IPS-20b (cell line): ENCODE data around the gene PDZRN3.

Experiments used
- H3K27ac ChIP-seq: one replicate; pipeline ENCODE4 v1.5.1; 2013; ENCODE audit warnings: low read length
- H3K27me3 ChIP-seq: 2 replicates; pipeline ENCODE4 v1.6.1; 2013; ENCODE audit warnings: mild to moderate bottlenecking, low read length, inconsistent platforms; ENCODE audit not compliant: insufficient read depth
- H3K36me3 ChIP-seq: 2 replicates; pipeline ENCODE4 v1.6.1; 2013; ENCODE audit warnings: low read depth, mild to moderate bottlenecking, inconsistent platforms, low read length, moderate library complexity; ENCODE audit not compliant: insufficient read depth
- H3K4me1 ChIP-seq: 2 replicates; pipeline ENCODE4 v1.6.1; 2013; ENCODE audit warnings: mild to moderate bottlenecking, control low read depth, inconsistent platforms, low read length, moderate library complexity; ENCODE audit not compliant: insufficient read depth
- H3K4me3 ChIP-seq: 2 replicates; pipeline ENCODE4 v1.5.1; 2013; ENCODE audit warnings: mild to moderate bottlenecking, low read length, inconsistent platforms
- H3K9ac ChIP-seq: 2 replicates; pipeline ENCODE4 v1.6.1; 2013; ENCODE audit warnings: low read depth, mild to moderate bottlenecking, inconsistent platforms, low read length, moderate library complexity
- H3K9me3 ChIP-seq: 2 replicates; pipeline ENCODE4 v1.6.1; 2013; ENCODE audit warnings: mild to moderate bottlenecking, low read depth, low read length, inconsistent platforms; ENCODE audit not compliant: insufficient read depth

PDZRN3 gene

GRCh38 chr3:73622091-73622805 is 2.5 kb downstream of the PDZRN3 start:
- Histone ChIP-seq H3K4me1 (peaks cover 17% of the 10 kb centered on the region; the same call in 1 of the 2 replicates), H3K4me3 (peak overlapping the region; percentile 81; the same call in 1 of the 2 replicates), H3K9ac (no peak overlapping the region), H3K9me3 (no peaks in the 10 kb centered on the region), H3K36me3 (no peaks in the 10 kb centered on the region), H3K27ac (no peak overlapping the region), H3K27me3 (peaks cover 39% of the 10 kb centered on the region)

- Histone ChIP-seq H3K27me3 (peaks cover 31% of the 10 kb centered on the region), H3K9ac (no peak overlapping the region), H3K9me3 (no peaks in the 10 kb centered on the region), H3K36me3 (no peaks in the 10 kb centered on the region), H3K4me1 (peaks cover 17% of the 10 kb centered on the region; the same call in 1 of the 2 replicates), H3K27ac (no peak overlapping the region), H3K4me3 (no peak overlapping the region)
These were observed 3.4 kb downstream of the PDZRN3 start for GRCh38 chr3:73621388-73621787.

- no peaks in the 10 kb centered on the region for H3K9me3 ChIP-seq
- no peak overlapping the region for H3K4me3 ChIP-seq
- H3K27me3 ChIP-seq: peaks cover 14% of the 10 kb centered on the region
- no peaks in the 10 kb centered on the region for H3K36me3 ChIP-seq
- H3K4me1 ChIP-seq: peaks cover 14% of the 10 kb centered on the region; the same call in 1 of the 2 replicates
- H3K27ac ChIP-seq: no peak overlapping the region
- H3K9ac ChIP-seq: no peak overlapping the region
These were observed 6.3 kb downstream of the PDZRN3 start for GRCh38 chr3:73618461-73618860.

- Histone ChIP-seq H3K27ac (no peak overlapping the region), H3K4me1 (peaks cover 4% of the 10 kb centered on the region; the same call in 1 of the 2 replicates), H3K9me3 (no peaks in the 10 kb centered on the region), H3K4me3 (no peak overlapping the region), H3K27me3 (no peaks in the 10 kb centered on the region), H3K9ac (no peak overlapping the region), H3K36me3 (no peaks in the 10 kb centered on the region)
These were observed 8.7 kb downstream of the PDZRN3 start for GRCh38 chr3:73616056-73616455.

- no peak overlapping the region for H3K27ac ChIP-seq
- H3K4me1 ChIP-seq: peaks cover 4% of the 10 kb centered on the region; the same call in 1 of the 2 replicates
- H3K9me3 ChIP-seq: no peaks in the 10 kb centered on the region
- H3K9ac ChIP-seq: no peak overlapping the region
- H3K27me3 ChIP-seq: no peaks in the 10 kb centered on the region
- no peaks in the 10 kb centered on the region for H3K36me3 ChIP-seq
- no peak overlapping the region for H3K4me3 ChIP-seq
These were observed 10.3 kb downstream of the PDZRN3 start for GRCh38 chr3:73614419-73614818.

- Histone ChIP-seq H3K27me3 (no peaks in the 10 kb centered on the region), H3K4me3 (no peak overlapping the region), H3K36me3 (no peaks in the 10 kb centered on the region), H3K27ac (no peak overlapping the region), H3K4me1 (peaks cover 4% of the 10 kb centered on the region; the same call in 1 of the 2 replicates), H3K9ac (no peak overlapping the region), H3K9me3 (no peaks in the 10 kb centered on the region)
These were observed 13.6 kb downstream of the PDZRN3 start for GRCh38 chr3:73611176-73611575.

- Histone ChIP-seq H3K27ac (no peak overlapping the region), H3K4me1 (peaks cover 4% of the 10 kb centered on the region; the same call in 1 of the 2 replicates), H3K36me3 (no peaks in the 10 kb centered on the region), H3K9me3 (no peaks in the 10 kb centered on the region), H3K27me3 (no peaks in the 10 kb centered on the region), H3K4me3 (no peak overlapping the region), H3K9ac (no peak overlapping the region)
These were observed 14.2 kb downstream of the PDZRN3 start for GRCh38 chr3:73610493-73610892.

GRCh38 chr3:73609655-73610054 is 15.1 kb downstream of the PDZRN3 start:
- Histone ChIP-seq H3K36me3 (no peaks in the 10 kb centered on the region), H3K9me3 (no peaks in the 10 kb centered on the region)

GRCh38 chr3:73609315-73609641 is 15.5 kb downstream of the PDZRN3 start:
- Histone ChIP-seq H3K9ac (no peak overlapping the region), H3K27ac (no peak overlapping the region), H3K9me3 (no peaks in the 10 kb centered on the region), H3K4me1 (no peaks in the 10 kb centered on the region; the same call in 1 of the 2 replicates), H3K36me3 (no peaks in the 10 kb centered on the region), H3K4me3 (no peak overlapping the region), H3K27me3 (no peaks in the 10 kb centered on the region)

More at GRCh38 chr3:73609655-73610054, 15.1 kb downstream of the PDZRN3 start:
- Histone ChIP-seq H3K9ac (no peak overlapping the region), H3K4me3 (no peak overlapping the region), H3K27ac (no peak overlapping the region), H3K27me3 (no peaks in the 10 kb centered on the region), H3K4me1 (peaks cover 1% of the 10 kb centered on the region; the same call in 1 of the 2 replicates)

- H3K27me3 ChIP-seq: no peaks in the 10 kb centered on the region
- no peaks in the 10 kb centered on the region for H3K9me3 ChIP-seq
- no peak overlapping the region for H3K4me3 ChIP-seq
These were observed 16.1 kb downstream of the PDZRN3 start for GRCh38 chr3:73608456-73609314.

GRCh38 chr3:73605861-73606260 is 18.9 kb downstream of the PDZRN3 start:
- H3K9me3 ChIP-seq: no peaks in the 10 kb centered on the region
- no peaks in the 10 kb centered on the region for H3K27me3 ChIP-seq
- H3K4me1 ChIP-seq: peaks cover 12% of the 10 kb centered on the region
- H3K27ac ChIP-seq: no peak overlapping the region
- H3K9ac ChIP-seq: no peak overlapping the region
- peaks cover 13% of the 10 kb centered on the region; the same call in 1 of the 2 replicates for H3K36me3 ChIP-seq
- no peak overlapping the region for H3K4me3 ChIP-seq

More at GRCh38 chr3:73608456-73609314, 16.1 kb downstream of the PDZRN3 start:
- Histone ChIP-seq H3K36me3 (no peaks in the 10 kb centered on the region), H3K4me1 (no peaks in the 10 kb centered on the region; the same call in 1 of the 2 replicates), H3K9ac (no peak overlapping the region), H3K27ac (no peak overlapping the region)
